Activated CD4-positive, alpha-beta T cell treated with anti-CD3 and anti-CD28 coated beads, Interleukin-10, Interleukin-2, amounts not matched to agents 100 ng/mL and 50 ng/mL, durations not matched to agents 16 hours and 8 hours (primary cell): ENCODE results near the gene ATP1B3.
"Not testable (repeated sequence)": the region's sequence is repeated elsewhere in the genome, so short reads cannot be mapped to it uniquely, and the experiment has no call there.

Source experiments
- DNase-seq: peaks from one replicate; pipeline ENCODE4 v3.0.0-alpha.2; 2020

The ATP1B3 gene

GRCh38 chr3:141860766-141861513, 15.5 kb upstream of the ATP1B3 start:
- DNase-seq: no peak

DNA sequence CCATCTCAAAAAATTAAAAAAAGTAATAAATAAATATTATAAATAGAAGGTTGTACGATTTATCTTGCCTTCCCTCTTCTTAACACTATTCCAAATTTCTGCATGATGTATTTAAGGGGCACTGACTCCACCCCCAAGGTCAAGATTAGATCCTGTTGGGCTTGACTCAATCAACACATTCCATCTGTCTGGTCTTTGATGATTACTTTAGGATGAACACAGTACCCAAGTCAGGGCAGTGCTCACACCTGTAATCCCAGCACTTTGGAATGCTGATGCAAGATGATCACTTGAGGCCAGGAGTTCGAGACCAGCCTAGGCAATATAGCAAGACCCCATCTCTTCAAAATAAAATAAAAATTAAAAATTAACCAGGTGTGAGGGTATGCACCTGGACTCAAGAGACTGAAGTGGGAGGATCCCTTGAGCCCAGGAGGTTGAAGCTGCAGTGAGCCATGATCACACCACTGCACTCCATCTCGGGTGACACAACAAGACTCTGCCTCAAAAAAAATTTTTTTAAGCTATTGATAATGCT, 14.1 kb upstream of the ATP1B3 start:
- DNase-seq: no peak

DNA sequence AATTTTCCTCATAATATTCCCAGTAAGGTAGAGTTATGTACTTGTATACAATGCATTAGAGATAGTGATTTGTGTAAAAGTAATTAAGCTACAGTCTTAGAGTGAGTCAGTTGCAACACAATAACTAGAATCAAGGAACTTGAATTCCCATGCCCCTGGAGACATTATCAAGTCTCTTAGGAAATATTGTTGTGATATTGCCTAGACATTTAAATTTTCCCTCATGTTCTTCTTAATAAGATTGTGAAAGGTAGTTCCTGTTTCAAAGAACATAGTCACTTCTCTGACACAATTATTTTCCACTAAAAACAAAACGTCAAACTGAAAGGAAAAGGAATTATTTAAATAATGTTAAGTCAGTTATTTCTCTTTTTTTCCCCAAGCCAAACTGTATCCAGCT, 13.0 kb upstream of the ATP1B3 start:
- DNase-seq: no peak

DNA sequence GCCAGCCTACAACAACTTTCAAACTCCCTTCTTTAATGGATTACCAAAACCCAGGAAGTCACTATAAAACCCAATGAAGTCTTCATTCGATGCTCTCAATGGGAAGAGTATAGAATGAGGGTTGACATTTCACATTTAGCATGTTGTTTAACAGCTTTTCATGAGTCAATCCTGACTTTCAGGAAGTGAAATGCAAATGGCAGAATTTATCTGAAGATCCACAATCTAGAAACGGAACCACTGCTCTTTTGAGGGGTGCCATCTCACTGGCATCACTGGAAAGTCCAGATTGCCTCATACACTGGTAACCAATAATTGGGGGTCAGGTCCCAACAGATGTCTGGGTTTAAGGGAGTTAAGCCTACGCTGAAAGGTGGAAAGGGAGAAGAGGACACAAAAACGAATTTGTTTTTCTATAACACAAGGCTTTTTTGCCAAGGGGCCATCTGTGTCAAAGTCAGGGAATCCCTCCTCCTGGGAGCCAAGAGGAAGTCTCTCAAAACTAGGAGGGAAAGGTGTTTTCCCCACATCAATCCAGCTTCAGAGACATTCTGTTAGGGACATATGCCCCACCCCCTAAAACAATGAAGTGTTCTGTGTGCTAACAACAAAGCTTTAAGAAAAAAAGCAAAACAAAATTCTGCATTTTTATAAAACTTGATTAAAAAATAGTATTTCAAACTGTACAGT, 12.0 kb upstream of the ATP1B3 start:
- no peak for DNase-seq

DNA sequence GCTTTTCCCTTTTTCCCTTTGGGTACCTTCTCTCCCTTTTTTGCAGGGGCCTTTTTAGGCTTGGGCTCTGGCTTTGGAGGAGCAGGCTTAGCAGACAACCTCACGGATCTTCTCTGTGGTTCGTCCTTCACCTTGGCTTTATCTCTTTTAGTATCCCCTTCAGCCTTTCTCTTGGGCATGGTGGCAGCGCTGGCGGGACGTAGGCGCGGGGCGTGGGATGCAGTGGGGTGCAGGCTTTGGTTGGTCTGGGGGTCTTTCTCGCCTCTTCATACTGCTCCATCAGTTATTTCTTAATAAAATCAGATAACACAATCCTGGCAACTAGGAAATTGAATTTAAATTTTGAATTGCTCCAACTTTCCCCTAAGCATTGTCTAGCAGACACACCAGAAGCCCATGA, 11.3 kb upstream of the ATP1B3 start:
- no peak for DNase-seq

GRCh38 chr3:141870091-141870687, 6.3 kb upstream of the ATP1B3 start:
- no peak for DNase-seq

DNA sequence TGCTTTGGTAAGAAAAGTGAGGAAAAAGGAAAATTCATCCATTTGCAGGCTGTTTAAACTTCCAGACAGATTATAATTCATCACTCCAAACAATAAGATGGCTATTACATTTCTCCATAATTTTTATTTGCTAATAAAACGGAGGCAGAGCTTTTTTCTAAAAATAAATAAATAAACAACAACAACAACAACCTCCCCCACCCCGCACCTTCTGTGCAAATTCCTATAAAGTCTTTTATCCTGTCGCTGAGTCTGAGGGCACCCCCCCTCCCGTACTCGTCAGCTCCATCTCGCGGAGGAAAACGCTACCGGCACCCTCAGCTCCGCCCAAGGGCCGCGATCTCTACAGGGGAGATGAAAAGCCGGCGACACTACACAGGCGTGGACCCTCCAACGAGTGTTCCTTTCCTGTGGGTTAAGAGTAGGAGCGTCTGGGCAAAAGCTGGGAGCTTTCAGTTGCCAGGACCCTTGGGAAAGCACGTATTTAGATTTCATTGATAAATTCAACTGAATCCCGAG, 1.0 kb upstream of the ATP1B3 start:
- peak; percentile 87 for DNase-seq

DNA sequence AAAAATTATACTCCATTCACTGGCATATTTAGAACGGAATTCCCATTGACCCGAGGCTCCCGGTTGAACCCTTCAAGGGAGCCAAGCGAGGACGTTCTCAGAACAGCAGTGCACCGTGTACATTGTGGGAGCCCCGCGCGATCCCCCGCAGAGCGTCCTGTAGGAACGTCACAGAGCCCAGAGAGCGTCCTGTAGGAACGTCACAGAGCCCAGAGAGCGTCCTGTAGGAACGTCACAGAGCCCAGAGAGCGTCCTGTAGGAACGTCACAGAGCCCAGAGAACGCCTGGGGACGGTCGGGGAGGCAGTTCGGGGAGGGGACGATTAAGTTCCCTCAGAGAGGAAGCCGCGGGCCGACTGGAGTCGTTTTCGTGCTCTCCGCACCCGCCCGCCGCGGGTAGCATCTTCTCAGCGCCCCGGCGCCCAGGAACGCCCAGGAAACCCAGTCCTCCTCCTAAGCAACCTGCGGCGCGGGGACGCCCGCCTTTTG, 506 bp upstream of the ATP1B3 start:
- peak; percentile 80 for DNase-seq

DNA sequence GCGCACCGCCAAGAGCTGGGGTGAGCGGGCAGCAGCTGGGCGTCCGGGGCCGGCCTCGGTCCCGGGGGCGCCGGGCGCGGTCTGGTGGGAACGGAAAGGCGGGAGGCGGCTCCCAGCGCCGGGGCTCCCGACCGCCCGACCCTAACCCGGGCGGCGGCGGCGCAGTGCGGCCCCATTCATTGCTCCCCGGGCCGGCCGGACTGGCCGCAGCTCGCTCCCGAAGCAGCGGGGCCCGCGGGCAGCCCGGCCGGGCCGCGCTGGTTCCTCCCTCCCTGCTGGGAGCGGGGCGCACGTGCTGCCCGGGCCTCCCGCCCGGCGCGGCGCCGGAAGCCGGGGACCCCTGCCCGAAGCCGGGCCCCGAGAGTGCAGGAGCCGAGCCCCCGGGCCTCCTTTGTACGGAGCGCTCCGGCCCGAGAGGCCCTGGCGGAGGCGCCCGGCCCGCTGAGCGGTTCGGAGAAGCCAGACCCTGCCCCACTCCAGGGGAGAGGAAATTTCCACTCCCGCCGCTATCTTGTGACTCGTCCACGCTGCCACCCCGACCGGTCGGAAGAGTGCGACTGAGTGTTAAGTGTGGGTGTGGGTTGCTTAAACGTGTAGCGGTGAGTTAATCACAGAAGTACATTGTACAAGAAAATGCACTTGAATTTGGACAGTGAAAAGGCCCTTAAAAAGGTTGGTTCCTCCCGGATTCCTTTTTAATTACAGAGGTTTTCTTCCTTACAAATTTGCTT, 613 bp downstream of the ATP1B3 start:
- peak; percentile 68 for DNase-seq

- peak; percentile 32 for DNase-seq
These were observed 1.5 kb downstream of the ATP1B3 start for GRCh38 chr3:141877911-141878310.

DNA sequence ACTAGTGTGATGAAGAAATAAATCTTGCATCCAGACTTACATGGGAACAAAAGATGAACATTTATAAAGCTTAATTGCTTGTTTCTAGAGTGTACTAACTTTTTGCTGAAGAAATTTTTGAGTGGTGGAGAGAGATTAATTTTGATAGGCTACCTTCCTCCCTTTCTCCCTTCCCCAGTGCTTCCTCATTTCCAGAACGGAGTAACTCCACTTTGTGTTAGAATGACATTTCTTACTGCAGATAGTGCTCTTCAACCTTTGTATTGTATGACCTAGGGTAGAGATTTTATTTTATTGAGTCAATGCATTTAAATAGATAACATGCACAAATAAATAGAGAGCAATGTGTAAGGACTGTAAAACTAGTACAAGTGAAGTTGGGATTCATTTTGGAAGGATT, 1.9 kb downstream of the ATP1B3 start:
- no peak for DNase-seq

- DNase-seq: no peak
These were observed 2.4 kb downstream of the ATP1B3 start for GRCh38 chr3:141878817-141879216.

DNA sequence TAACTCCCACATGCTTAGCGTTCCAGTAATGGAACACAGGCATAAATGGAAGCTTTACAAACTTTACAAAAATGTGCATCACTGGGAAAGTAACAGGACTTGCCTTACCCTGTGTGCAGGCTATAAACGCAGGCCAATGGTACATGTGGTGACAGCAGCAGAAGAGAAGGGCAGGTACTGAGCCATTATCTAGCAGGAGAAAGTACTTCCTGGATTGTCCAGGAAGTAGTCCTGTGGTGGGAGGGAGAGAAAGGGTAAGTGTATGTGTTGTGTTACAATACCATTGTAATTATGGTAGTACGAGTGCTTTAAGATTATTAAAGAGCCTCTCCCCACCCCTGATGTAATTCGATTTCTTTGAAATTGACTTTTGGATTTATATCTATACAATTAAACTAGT, 5.3 kb downstream of the ATP1B3 start:
- DNase-seq: peak; percentile 14

DNA sequence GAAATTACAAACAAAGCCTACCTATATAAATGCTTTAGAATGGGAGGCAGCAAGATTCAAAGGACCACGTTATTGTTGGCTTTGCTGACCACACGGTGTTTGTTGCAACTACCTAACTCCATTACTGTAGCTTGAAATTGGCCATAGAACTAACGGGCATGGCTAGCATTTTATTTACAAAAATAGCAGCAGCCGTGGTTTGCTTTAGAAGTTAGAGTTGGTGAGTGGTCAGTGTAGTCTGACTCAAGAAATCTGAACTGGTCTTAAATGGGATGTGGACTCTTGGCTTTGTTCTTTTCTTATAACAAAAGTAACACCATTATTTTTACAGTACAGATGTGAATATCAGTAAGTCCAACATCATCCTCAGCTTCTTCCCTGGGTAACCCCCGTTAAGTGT, 10.6 kb downstream of the ATP1B3 start:
- DNase-seq: no peak

- DNase-seq: not testable (repeated sequence)
These were observed 12.1 kb downstream of the ATP1B3 start for GRCh38 chr3:141888548-141888947.

DNA sequence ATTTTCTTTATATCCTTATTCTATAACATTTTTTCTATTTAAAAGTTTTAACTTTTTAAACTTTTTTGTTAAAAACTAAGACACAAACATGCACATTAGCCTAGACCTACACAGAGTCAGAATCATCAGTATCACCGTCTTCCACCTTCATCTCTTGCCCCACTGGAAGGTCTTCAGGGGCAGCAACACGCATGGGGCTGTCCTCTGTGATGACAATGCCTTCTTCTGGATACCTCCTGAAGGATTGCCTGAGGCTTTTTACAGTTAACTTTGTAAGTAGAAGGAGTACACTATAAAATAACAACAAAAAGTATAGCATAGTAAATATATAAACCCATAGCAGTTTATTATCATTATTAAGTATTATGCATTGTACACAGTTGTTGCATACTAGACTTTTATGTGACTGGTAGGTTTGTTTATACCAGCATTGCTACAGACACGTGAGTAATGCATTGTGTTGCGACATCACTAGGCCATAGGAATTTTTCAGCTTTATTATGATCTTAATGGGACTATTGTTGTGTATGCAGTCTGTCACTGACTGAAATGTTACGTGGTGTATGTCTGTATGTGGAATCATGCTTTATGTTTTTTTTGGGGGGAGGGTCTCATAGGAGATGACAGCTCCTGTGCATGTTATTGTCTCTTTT, 18.2 kb downstream of the ATP1B3 start:
- no peak for DNase-seq

DNA sequence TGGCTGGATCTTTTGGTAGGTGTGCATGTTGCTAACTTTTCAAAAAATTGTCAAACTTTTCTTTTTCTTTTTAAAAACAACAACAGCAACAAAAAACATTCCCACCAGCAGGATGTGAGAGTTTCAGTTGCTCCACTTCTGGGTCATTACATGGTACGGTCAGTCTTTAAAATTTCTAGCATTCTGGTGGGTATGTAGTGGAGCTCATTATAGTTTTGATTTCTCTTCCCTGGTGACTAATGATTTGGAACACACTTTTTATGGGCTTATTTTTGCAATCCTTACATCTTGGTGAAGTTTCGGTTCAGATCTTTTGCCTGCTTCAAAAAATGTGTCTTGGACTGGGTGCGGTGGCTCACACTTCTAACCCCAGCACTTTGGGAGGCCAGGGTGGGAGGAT, 19.3 kb downstream of the ATP1B3 start:
- DNase-seq: no peak

DNA sequence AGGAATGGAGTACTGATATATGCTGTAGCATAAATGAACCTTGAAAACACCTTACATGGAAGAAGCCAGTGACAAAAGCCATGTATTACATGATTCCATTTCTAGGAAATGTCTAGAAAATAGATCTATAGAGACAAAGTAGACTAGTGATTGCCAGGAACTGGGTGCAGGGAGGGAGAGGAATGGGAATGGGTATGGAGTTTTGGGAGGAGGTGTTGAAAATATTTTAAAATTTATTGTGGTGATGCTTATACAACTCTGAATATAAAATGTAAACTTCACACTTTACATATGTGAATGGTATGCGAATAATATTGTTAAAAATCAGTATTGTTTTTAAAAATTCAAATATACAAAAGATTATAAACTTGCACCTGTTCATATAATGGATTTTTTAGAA, 22.5 kb downstream of the ATP1B3 start:
- no peak for DNase-seq

DNA sequence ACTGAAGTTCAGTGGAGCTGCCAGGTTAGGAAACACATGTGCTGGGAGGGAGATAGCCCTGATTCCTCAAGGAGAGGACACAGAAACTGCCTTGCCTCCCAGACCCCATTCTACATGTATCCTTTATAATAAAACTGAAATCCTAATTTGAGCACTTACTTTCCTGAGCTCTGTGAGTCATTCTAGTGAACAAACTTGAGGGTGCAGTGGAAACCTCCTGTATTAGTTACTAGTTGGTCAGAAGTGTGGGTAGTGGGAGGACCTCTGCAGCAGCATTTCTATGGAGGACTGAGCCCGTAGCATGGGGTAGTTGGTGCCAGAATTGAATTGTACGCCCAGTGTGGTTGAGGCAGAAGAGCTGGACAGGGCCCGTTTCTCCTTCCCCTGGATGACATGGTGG, 23.9 kb downstream of the ATP1B3 start:
- DNase-seq: peak; percentile 37

DNA sequence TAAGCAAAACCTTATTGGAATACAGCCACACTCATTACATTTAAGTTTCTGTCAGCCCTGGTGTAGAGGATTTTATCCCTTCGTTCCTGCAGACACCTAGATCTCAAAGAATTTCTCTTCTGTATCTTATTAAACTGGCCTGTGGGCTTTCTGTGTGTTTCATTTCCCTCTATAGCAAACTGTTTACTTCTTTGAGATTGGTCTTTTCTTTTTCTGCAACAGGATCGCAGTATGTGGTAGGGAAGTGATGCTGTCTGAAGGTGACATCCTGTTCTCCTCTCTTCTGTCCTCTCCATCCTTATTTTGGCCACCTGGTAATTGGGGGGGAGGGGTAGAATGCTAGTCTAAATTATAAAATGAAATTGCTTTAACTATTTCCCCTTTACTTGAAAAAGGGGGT, 25.5 kb downstream of the ATP1B3 start:
- DNase-seq: no peak

DNA sequence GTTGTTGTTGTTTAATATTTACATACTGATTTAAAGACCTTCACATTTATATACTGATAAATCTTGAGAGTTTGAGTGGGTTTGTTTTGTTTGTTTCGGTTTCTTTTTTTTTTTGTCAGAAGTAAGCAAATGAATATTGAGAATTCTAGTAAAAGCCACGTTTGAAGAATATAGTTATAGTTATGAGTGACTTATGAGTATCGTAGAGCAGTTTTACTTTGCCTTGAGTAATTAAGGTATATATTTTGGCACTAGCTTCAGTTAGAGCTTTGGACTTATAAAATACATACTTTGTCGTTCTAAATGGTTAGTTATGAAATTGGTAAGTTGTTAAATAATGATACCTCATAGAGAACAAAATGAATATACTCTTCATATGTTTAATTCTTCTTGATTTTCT, 27.8 kb downstream of the ATP1B3 start:
- DNase-seq: peak; percentile 34

- peak; percentile 18 for DNase-seq
These were observed 28.7 kb downstream of the ATP1B3 start for GRCh38 chr3:141905129-141905528.
